H4 (cell line): ENCODE measurements around the gene PLCG2. TPM values are rescaled to one million over a fixed set of nuclear protein-coding genes. Genes with fewer than 3 reads are reported as not detected.
A peak's percentile ranks its signal among the peaks of the same experiment; 100 is the strongest.

Experiments used
- DNase-seq: peaks from one replicate; pipeline ENCODE4 v3.0.0-alpha.2; 2015; ENCODE audit warnings: low spot score
- total RNA-seq: library from RNA; depleted of rRNA; stranded (reverse); fragments of >200 nt; shearing (Covaris generic); gene quantifications from 2 replicates; pipeline ENCODE4 v1.2.3, GENCODE V29; 2014

The PLCG2 gene
- total RNA-seq, 1 experiment from 2014 or later: 3.2 TPM

GRCh38 chr16:81843683-81844082 is 64.6 kb downstream of the PLCG2 start:
- no peak for DNase-seq

GRCh38 chr16:81846105-81846504 is 67.0 kb downstream of the PLCG2 start:
- DNase-seq: peak; percentile 39

GRCh38 chr16:81848306-81848853 is 69.3 kb downstream of the PLCG2 start:
- DNase-seq: no peak

- no peak for DNase-seq
Measured at GRCh38 chr16:81850197-81850944, 71.3 kb downstream of the PLCG2 start.

GRCh38 chr16:81852347-81852746 is 73.3 kb downstream of the PLCG2 start:
- no peak for DNase-seq

- no peak for DNase-seq
Measured at GRCh38 chr16:81855552-81856153, 76.6 kb downstream of the PLCG2 start.

GRCh38 chr16:81860287-81861266 is 81.5 kb downstream of the PLCG2 start:
- no peak for DNase-seq

GRCh38 chr16:81861503-81861902 is 82.4 kb downstream of the PLCG2 start:
- DNase-seq: peak; percentile 20

- DNase-seq: no peak
Measured at GRCh38 chr16:81861915-81862314, 82.8 kb downstream of the PLCG2 start.

GRCh38 chr16:81863630-81864352 is 84.7 kb downstream of the PLCG2 start:
- DNase-seq: no peak

- DNase-seq: no peak
Measured at GRCh38 chr16:81864646-81865382, 85.7 kb downstream of the PLCG2 start.

GRCh38 chr16:81866820-81867440 is 87.8 kb downstream of the PLCG2 start:
- DNase-seq: no peak

GRCh38 chr16:81868057-81868748 is 89.1 kb downstream of the PLCG2 start:
- DNase-seq: no peak

- no peak for DNase-seq
Measured at GRCh38 chr16:81869326-81869725, 90.2 kb downstream of the PLCG2 start.

- no peak for DNase-seq
Measured at GRCh38 chr16:81873206-81873605, 94.1 kb downstream of the PLCG2 start.

GRCh38 chr16:81873843-81874752 is 95.0 kb downstream of the PLCG2 start:
- peak; percentile 24 for DNase-seq

GRCh38 chr16:81875461-81875860 is 96.4 kb downstream of the PLCG2 start:
- DNase-seq: no peak

- no peak for DNase-seq
Measured at GRCh38 chr16:81876273-81876900, 97.3 kb downstream of the PLCG2 start.
